Fibroblast of mammary gland (primary cell): Measurements from ENCODE around the gene SUGCT.
"Not testable (repeated sequence)": the region's sequence is repeated elsewhere in the genome, so short reads cannot be mapped to it uniquely, and the experiment has no call there.

Experiments used
- DNase-seq: peaks from one replicate; pipeline ENCODE4 v3.0.0-alpha.2; 2010; ENCODE audit warnings: low read depth
- H3K4me3 ChIP-seq: 2 replicates; pipeline ENCODE4 v1.5.1; 2011; ENCODE audit warnings: low read depth, mild to moderate bottlenecking, low read length, moderate library complexity; ENCODE audit not compliant: control insufficient read depth
- TF ChIP-seq, protein P1 (sequence below): conservative IDR thresholded peaks from 2 replicates; pipeline ENCODE4 v1.5.1; 2011; ENCODE audit warnings: low read depth, low read length, inconsistent platforms; ENCODE audit not compliant: control insufficient read depth, insufficient read depth

The SUGCT gene

DNA sequence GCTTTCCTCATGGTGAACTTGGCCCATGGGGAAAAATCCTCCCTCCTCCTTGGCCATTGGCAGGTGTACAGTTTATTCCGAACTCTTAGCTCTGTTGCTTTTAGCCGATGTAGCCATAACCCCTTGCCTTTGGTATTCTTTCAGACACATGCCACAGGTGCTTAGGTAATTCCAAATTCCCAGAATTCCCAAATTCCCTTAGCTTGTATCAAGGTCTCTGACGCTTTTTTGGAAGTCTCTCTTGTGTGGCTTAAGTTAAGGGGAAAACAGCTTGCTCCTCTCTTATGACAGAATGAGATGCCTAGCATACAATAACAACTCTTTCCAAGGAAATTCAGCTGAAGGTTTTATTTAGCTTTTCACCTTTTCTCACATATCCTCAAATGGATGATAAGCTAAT lies 68.0 kb downstream of the SUGCT start:
- H3K4me3 ChIP-seq = no peak overlapping the region
- TF ChIP-seq, protein P1, sequence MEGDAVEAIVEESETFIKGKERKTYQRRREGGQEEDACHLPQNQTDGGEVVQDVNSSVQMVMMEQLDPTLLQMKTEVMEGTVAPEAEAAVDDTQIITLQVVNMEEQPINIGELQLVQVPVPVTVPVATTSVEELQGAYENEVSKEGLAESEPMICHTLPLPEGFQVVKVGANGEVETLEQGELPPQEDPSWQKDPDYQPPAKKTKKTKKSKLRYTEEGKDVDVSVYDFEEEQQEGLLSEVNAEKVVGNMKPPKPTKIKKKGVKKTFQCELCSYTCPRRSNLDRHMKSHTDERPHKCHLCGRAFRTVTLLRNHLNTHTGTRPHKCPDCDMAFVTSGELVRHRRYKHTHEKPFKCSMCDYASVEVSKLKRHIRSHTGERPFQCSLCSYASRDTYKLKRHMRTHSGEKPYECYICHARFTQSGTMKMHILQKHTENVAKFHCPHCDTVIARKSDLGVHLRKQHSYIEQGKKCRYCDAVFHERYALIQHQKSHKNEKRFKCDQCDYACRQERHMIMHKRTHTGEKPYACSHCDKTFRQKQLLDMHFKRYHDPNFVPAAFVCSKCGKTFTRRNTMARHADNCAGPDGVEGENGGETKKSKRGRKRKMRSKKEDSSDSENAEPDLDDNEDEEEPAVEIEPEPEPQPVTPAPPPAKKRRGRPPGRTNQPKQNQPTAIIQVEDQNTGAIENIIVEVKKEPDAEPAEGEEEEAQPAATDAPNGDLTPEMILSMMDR = no peak
- DNase-seq = no peak

DNA sequence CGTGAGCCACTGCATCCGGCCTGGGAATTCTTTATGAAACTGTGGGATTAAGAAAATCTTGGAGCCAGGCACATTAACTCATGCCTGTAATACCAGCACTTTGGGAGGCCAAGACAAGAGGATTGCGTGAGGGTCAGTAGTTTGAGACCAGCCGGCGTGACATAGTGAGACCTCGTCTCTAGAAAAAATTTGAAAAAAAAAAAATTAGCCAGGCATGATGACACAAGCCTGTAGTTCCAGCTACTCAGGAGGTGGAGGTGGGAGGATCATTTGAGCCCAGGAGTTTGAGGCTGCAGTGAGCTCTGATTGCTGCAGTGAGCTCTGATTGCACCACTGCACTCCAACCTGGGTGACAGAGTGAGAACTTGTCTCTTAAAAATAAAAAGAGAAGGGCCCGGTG lies 69.8 kb downstream of the SUGCT start:
- H3K4me3 ChIP-seq = no peak overlapping the region
- TF ChIP-seq, protein P1 = no peak
- DNase-seq = no peak

DNA sequence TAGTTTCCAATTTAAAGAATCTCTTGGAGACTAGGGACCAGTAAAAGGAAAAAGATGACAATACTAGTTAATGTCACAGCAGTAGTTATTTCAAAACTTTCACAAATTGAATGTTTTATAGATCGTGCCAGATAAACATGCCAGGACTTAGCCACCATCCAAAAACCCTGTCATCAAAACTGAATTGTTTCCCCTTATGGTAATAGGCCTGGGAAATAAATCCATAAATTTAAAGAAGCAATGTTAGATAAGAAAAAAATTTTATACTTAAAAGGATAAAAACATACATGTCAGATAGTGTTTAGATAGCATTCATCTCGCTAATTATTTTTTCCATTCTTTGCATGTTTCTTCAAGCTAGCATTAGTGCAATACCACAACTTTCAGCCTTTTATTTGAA lies 71.2 kb downstream of the SUGCT start:
- DNase-seq = no peak
- H3K4me3 ChIP-seq = no peak overlapping the region
- TF ChIP-seq, protein P1 = no peak

DNA sequence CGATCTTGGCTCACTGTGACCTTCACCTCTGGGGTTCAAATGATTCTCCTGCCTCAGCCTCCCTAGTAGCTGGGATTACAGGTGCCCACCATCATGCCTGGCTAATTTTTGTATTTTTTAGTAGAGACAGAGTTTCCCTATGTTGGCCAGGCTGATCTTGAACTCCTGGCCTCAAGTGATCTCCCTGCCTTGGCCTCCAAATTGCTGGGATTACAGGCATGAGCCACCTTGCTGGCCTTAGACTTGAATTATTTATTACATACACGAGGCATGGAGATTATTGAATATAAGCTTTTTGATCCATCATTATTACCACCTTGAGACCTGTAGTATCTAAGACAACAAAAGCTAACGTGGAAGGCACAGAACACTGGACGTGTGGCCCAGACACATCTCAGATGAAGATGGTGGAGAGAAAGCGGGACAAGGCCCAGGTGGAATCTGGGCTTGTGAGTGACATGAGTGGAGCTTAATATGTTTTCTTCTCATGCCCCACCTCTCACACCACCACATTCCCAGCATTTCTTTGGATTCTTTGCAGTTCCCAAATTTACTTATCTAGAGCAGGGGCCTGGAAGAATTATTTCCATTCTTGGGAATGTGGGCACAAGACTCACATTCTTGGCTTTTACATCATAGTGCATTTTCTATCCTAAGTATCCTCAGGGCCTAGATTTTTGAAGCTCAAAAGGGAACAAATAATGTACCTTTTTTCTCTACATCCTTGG lies 76.6 kb downstream of the SUGCT start:
- H3K4me3 ChIP-seq = no peak overlapping the region
- DNase-seq = no peak
- TF ChIP-seq, protein P1 = no peak

DNA sequence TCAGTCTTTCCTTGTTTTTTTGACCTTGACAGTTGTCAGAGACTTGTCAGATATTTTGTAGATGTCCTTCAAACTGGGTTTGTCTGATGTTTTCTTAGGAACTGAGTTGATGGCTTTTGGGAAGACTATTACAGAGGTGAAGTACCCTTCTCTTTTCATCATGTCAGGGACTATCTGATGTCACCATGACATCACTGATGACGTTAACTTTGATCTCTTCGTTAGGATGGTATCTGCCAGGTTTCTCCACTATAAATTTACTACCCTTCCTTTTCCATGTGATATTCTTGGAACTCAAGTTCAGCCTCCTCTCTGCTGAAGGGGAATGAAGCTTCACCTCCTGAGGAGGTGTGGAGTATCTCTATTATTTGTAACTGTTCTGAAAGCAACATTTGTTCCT lies 78.5 kb downstream of the SUGCT start:
- TF ChIP-seq, protein P1 = no peak
- no peak overlapping the region for H3K4me3 ChIP-seq
- DNase-seq = no peak

DNA sequence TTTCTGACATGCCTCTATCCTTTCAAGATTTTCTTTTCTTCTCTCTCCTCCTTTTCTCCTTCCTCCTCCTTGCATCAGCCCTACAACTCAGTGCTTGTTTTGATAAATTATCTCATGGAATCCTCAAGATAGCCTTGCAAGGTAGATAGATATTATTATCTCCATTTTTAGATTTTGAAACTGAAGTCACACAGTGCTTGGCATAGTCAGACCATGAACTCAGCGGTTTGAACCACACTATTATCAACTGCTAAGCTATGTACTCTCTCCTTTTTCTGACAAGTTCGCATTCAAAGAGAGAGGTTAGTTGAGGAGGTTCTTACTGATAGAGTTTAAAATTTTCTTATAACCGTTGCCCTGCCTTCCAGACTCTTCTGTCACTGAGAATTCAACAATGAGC lies 79.1 kb downstream of the SUGCT start:
- TF ChIP-seq, protein P1 = no peak
- H3K4me3 ChIP-seq = no peak overlapping the region
- DNase-seq = no peak

DNA sequence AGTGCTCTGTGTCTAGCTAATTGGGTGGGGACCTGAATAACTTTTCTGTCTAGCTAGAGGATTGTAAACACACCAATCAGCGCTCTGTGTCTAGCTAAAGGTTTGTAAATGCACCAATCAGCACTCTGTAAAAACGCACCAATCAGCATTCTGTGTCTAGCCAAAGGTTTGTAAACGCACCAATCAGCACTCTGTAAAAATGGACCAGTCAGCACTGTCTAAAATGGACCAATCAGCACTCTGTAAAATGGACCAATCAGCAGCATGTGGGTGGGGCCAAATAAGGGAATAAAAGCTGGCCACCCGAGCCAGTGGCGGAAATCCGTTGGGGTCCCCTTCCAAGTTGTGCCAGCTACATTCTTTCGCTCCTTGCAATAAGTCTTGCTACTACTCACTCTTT lies 83.8 kb downstream of the SUGCT start:
- DNase-seq, H3K4me3 ChIP-seq: not testable (repeated sequence)
